Measurements from ENCODE around the gene NUDT22.

DNA sequence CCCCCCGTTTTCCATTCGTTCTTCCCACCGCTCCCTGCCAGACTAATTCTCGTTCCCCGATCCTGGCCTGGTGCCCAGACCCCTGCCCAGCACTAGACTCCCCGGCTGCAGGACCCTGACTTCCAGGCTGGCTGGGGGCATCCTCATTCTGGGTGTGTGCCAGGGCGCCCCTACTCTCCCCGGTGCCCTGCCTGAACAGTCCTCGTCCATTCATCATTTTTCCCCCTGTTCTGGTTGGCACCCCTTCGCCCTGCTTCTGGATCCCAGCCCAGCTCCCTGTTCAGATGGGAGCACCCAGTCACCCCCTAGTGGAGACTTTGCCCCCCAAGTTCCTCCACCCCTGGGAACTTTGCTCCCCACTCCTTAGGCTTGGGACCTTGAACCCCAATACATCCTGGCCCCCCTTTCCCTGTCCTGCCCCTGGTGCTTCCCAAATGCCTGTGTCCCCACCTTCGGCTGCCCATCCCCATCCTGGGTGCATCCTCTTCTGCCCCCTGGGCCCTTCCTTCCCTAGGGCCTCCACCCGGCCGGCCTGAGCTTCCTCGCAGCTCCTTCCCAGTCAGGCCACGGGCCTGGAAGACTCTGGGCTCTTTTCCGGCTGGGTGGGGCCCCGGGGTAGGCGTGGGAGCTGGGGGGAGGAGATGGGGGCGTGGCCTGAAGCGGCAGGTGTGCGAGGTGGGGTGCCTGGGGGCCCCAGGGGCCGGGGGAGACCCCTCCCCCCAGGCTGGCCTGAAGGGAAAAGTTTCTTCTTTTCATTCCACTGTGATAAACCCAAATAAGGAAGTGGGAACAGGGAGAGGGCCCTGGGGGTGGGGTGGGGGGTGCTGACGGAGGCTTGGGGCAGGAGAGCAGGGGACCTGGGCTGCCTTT is 26.2 kb downstream of the NUDT22 start:
- TF ChIP-seq POLR2A (IDR thresholded peaks at IDR 0.05) (no peak), POLR2AphosphoS5 (IDR thresholded peaks at IDR 0.05) (no peak)
